ENCODE measurements around the gene IQCM.

The IQCM gene

DNA sequence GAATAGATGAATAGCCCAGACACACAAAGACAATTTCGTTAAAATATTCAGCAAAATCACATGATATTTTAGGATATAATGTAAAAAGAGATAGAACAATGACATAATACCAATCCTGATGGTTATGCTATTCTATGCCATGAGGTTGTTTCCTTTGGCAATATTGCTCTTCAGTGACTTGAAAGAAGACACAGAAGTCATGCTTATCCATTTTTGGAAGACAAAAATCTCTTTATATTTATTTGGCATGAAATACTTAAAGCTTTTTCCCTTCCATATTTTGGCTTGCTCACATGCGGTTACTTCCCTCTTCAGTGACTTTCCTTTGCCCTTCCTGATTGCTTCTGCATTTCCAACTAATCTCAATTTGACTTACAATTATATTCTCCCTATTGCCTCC, 314.8 kb downstream of the IQCM start:
- H3K27me3 ChIP-seq (ENCODE audit: insufficient read depth, low read length, poor library complexity, severe bottlenecking) = no peaks in the 10 kb centered on the region
- no peak for TF ChIP-seq EZH2phosphoT487 (IDR thresholded peaks at IDR 0.05; ENCODE audit: borderline replicate concordance)
- no peak for TF ChIP-seq CTCF (conservative IDR thresholded peaks at IDR 0.05; ENCODE audit: low read length)
- H3K4me2 ChIP-seq (ENCODE audit: low read depth, low read length, poor library complexity, severe bottlenecking) = no peak overlapping the region
- no peaks in the 10 kb centered on the region for H3F3A ChIP-seq (ENCODE audit: low read depth)
- no peak overlapping the region for H3K9ac ChIP-seq (ENCODE audit: low read depth, low read length, poor library complexity, severe bottlenecking)
- H3K9me2 ChIP-seq (replicated peaks; ENCODE audit: low read depth, low read length) = no peaks in the 10 kb centered on the region
- H3K4me1 ChIP-seq (ENCODE audit: insufficient read depth, low read length, poor library complexity, severe bottlenecking) = no peaks in the 10 kb centered on the region
- H3K36me3 ChIP-seq (ENCODE audit: insufficient read depth, low read length) = no peaks in the 10 kb centered on the region
- no peaks in the 10 kb centered on the region for H3K79me2 ChIP-seq (ENCODE audit: insufficient read depth, low read length)
- no peaks in the 10 kb centered on the region for H3K9me3 ChIP-seq (ENCODE audit: insufficient read depth, low read depth, low read length)
- H2AFZ ChIP-seq (ENCODE audit: low read length) = no peak overlapping the region
- H3K4me3 ChIP-seq (ENCODE audit: low read length, poor library complexity, severe bottlenecking) = no peak overlapping the region
- no peaks in the 10 kb centered on the region for H4K20me1 ChIP-seq (ENCODE audit: insufficient read depth, low read length, poor library complexity, severe bottlenecking)

DNA sequence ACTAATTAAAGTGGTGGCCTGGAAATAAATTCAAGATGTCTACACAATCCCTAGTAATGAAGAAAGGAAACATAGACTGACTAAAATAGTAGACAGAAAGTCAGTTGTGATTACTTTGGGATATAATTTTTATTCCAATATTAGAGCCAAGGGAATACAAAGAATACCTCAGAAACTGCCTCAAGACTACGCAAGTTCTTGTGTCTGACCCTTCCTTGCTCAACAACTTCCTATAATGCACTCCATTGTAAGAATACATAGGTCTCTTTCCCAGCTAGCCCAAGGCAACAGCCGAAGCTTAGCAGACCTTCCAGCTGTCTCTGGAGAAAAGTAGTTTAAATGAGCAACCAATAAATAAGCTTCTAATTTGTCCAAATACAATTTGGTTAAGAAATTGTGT, 315.9 kb downstream of the IQCM start:
- no peaks in the 10 kb centered on the region for H3K27me3 ChIP-seq (ENCODE audit: insufficient read depth, low read length, poor library complexity, severe bottlenecking)
- TF ChIP-seq CTCF (conservative IDR thresholded peaks at IDR 0.05; ENCODE audit: low read length) (no peak), EZH2phosphoT487 (IDR thresholded peaks at IDR 0.05; ENCODE audit: borderline replicate concordance) (no peak)

GRCh38 chr4:149498246-149498645, 317.4 kb downstream of the IQCM start:
- H3K79me2 ChIP-seq (ENCODE audit: insufficient read depth, low read length) = no peaks in the 10 kb centered on the region
- H2AFZ ChIP-seq (ENCODE audit: low read length) = no peak overlapping the region
- no peak overlapping the region for H3K9ac ChIP-seq (ENCODE audit: low read depth, low read length, poor library complexity, severe bottlenecking)
- H3K9me2 ChIP-seq (replicated peaks; ENCODE audit: low read depth, low read length) = no peaks in the 10 kb centered on the region
- H3K36me3 ChIP-seq (ENCODE audit: insufficient read depth, low read length) = no peaks in the 10 kb centered on the region
- H4K20me1 ChIP-seq (ENCODE audit: insufficient read depth, low read length, poor library complexity, severe bottlenecking) = no peaks in the 10 kb centered on the region
- H3K4me1 ChIP-seq (ENCODE audit: insufficient read depth, low read length, poor library complexity, severe bottlenecking) = no peaks in the 10 kb centered on the region
- H3K4me3 ChIP-seq (ENCODE audit: low read length, poor library complexity, severe bottlenecking) = no peak overlapping the region
- H3K9me3 ChIP-seq (ENCODE audit: insufficient read depth, low read depth, low read length) = no peaks in the 10 kb centered on the region
- TF ChIP-seq EZH2phosphoT487 (IDR thresholded peaks at IDR 0.05; ENCODE audit: borderline replicate concordance) (no peak), CTCF (conservative IDR thresholded peaks at IDR 0.05; ENCODE audit: low read length) (no peak)
- no peaks in the 10 kb centered on the region for H3K27me3 ChIP-seq (ENCODE audit: insufficient read depth, low read length, poor library complexity, severe bottlenecking)
- H3F3A ChIP-seq (ENCODE audit: low read depth) = no peaks in the 10 kb centered on the region
- H3K4me2 ChIP-seq (ENCODE audit: low read depth, low read length, poor library complexity, severe bottlenecking) = no peak overlapping the region

More for the DNA sequence above, 315.9 kb downstream of the IQCM start:
- Histone ChIP-seq H3K4me1 (ENCODE audit: insufficient read depth, low read length, poor library complexity, severe bottlenecking) (no peaks in the 10 kb centered on the region), H3K9me2 (replicated peaks; ENCODE audit: low read depth, low read length) (no peaks in the 10 kb centered on the region), H3K4me3 (ENCODE audit: low read length, poor library complexity, severe bottlenecking) (no peak overlapping the region), H2AFZ (ENCODE audit: low read length) (no peak overlapping the region), H3K9ac (ENCODE audit: low read depth, low read length, poor library complexity, severe bottlenecking) (no peak overlapping the region), H3K4me2 (ENCODE audit: low read depth, low read length, poor library complexity, severe bottlenecking) (no peak overlapping the region), H3K79me2 (ENCODE audit: insufficient read depth, low read length) (no peaks in the 10 kb centered on the region), H3K9me3 (ENCODE audit: insufficient read depth, low read depth, low read length) (no peaks in the 10 kb centered on the region), H4K20me1 (ENCODE audit: insufficient read depth, low read length, poor library complexity, severe bottlenecking) (no peaks in the 10 kb centered on the region), H3F3A (ENCODE audit: low read depth) (no peaks in the 10 kb centered on the region), H3K36me3 (ENCODE audit: insufficient read depth, low read length) (no peaks in the 10 kb centered on the region)

Measured in Loucy (cell line).